HG02938 (cell line): ENCODE results near the gene SMIM33.
"Not testable (repeated sequence)": the region's sequence is repeated elsewhere in the genome, so short reads cannot be mapped to it uniquely, and the experiment has no call there.

Source experiments
- ATAC-seq: cut with Tn5 transposase; IDR thresholded peaks from one replicate; pipeline ENCODE4 v1.9.1; 2021; ENCODE audit warnings: mild to moderate bottlenecking, moderate library complexity; ENCODE audit not compliant: unreplicated experiment

SMIM33 gene

DNA sequence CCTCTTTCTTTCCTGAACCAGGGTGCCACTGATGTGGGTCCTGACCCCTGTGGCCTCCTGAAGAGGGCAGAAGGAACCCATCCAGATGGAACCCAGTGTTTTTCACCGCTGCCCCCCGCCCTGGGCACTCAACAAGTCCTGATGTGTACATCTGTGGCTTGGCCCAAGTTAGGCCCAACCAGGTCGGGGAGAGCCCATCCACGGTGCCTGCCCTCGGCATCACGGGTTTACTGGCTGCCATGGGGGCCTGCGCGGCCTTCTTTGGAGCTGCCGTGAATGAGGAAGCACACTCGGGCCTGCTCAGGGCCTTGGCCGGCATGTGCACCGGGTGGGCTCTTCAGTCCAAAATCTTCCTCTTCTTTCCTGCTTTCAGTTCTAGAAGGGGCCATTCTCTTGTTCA, 14.0 kb upstream of the SMIM33 start:
- no peak for ATAC-seq

DNA sequence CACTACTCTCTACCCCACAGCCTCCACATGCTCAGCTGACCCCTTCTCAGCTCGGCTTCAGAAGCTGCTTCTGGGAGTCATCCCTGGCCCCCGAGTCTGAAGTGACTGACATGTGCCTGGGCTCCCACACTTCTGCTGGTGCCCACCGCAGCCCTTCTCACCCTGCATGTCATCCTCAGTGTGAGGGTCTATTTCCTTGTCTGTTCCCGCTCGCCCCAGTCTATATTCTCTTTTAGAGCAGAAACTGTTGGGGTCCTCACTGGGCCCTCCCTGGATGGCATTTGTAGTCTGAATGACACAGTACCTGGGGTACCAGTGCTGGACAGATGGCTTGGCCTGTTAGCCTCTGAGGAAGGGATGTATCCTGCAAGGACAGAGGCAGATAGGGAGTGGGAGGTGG, 13.6 kb upstream of the SMIM33 start:
- no peak for ATAC-seq

DNA sequence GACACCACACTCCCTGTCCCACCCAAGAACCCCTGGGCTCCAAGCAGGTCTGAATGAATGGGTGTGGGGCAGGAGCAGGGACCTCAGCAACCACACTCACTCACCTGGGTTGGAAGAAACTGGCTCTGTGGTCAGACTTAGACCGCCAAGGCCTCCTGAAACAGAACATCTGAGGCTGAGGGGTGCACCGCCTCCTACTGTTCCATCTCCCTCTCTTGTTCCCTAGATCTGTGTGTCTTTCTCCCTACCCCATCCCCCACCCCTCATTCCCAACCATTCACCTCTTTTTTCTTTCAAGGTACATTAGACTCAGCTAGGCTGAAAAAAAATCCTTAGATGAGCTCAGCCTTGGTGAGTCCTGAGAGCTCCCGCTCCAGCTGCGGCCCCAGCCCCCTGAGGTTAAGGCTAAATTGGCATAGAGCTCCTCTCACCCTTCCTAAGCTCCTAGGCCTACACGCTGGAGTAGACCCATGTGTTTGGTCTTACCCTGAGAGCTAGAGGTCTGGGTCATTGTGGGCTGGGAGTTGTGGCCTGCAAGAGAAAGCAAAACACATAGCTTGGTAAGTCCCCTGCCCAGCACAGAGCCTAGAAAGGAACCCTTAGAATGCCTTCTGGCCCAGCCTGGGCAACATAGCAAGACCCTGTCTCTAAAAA, 13.0 kb upstream of the SMIM33 start:
- no peak for ATAC-seq

DNA sequence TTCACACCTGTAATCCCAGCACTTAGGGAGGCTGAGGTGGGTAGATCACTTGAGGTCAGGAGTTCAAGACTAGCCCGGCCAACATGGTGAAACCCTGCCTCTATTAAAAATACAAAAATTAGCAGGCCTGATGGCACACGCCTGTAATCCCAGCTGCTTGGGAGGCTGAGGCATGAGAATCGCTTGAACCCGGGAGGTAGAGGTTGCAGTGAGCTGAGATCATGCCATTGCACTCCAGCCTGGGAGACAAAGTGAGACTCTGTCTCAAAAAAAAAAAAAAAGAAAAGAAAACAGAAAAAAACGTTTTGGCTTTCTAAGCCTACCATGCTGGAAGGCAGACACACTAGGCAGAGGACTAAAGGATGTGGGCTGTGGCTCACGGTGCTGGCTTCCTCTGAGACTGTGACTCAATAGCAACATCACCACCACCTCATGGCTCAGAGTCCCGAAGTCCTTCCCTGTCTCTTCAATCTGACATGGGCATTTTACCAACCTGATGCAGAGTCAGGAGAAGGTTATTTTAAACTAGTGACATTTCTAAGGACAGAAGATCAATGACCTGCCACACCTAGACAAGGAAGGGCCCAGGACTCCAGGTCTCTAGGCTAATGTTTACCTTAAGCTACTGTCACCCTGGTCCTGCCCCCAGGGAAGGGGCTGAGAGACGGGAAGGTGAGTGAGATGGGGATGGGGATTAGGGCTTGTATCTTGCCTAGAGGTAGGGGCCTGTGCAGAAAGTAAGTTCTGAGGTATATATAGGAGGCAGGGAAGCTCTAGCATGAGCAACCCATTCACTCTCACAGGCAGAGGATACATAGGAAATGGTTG, 12.0 kb upstream of the SMIM33 start:
- peak; percentile 55 for ATAC-seq

DNA sequence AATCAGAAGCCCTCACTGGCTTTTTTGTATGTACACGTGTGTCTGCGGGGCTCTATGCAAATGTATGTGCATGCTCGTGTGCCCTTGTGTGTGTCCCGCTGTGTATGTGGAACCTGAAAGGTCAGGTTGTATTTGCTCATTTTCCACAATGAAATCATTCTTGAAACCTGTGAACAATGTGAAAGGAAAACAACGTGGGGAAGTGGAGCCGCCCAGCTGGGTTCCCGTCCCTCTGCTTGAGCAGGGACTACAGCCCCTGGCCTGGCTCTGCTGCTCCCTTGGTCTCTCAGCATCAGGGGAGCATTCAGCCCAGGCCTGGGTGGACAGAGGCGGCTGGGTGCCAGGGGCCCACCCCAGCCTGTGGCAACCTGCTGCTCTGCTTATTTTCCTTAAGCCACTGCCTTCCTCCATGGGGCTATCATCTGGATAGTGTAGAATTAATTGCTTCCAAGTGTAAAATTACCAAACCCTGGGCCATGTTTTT, 11.3 kb upstream of the SMIM33 start:
- no peak for ATAC-seq

DNA sequence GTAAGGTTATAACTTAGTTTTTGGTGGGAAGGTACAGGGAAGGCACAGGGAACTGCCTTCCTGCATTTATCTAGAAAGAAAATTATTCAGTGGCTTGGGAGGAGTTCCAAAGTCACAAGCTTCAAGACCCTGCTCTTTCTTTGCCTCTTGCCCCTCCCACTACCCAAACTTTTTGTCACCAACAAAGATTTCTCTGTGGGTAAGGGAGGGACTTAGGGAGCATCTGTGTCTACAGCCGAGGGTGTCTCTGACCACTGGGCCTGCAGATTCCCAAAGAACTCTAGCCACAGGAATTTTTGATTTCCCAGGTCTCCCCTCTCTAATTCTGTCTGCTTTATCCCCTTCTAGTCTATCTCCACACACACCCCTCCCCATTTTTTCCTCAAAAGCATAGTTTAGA, 10.3 kb upstream of the SMIM33 start:
- ATAC-seq = no peak

DNA sequence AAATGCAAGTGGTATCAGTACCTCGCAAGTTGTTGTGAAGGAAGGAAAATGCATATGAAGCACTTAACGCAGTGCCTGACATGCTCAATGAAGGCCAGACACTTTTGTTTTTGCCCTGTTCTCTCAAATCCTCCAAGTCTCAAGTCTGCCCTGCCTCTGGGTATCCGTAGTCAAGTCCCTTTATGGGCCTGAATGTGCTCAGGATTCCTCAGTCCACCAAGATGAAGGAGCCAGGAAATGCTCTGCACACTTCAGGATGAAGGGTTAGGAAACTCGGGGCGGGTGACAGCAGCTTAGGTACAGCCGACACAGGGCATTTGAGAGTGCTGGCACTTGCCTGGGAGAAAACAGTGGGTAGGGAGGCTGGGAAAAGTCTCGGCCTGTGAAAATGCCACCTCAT, 9.6 kb upstream of the SMIM33 start:
- no peak for ATAC-seq

DNA sequence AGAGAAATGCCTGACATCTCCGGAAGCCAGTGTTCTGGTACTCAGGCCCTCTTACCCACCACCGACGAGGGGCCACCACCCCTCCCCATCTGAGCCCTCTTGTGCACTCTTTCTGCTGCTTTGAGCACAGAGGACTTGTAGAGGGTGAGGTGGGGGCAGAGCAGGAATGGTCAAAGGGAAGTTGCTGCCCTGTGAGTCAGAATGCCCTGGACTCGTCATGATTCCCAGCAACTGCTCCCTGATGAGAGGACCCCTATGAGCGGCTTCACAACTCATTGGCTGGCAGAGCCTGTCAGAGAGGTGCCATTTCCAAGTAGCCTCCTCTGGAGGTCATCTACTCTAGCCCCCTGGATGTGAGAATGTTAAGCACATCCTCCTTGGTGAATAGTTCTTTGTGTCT, 9.1 kb upstream of the SMIM33 start:
- no peak for ATAC-seq

DNA sequence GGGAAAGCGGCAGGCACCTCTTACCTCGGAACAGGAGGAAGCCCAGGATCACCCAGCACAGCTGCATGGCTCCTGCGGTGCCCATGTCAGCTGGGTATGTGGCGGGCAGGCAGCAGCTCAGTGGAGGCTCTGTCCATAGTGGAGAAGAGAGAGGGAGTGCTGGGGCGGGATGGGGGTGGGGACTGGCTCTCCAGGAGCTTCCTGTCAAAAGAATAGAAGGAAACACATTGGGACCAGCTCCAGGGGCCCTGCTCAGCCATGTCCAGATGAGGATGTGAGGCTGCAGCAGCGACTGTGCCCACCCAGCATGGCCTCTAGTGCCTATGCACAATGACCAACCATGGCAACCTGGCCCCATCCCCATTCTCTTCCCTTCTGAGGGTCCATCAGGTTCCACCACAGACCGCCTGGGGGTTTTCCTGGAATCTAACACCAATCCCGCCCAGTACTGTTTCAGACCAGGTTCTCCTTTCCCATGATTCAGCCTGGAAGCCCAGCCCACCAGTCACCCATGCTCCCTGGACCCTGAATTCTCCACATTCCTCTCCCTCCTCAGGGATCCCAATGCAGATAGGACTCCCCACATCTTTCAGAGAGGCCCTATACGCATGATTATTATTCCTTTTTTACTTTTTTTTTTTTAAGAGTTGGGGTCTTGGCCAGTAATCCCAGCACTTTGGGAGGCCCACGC, 8.1 kb upstream of the SMIM33 start, which contains the start of gene ECSCR:
ECSCR (minus strand) TSS at position 158 of the 691 bp plus-strand sequence; CDS start at position 85, 73 bp downstream.
- no peak for ATAC-seq

DNA sequence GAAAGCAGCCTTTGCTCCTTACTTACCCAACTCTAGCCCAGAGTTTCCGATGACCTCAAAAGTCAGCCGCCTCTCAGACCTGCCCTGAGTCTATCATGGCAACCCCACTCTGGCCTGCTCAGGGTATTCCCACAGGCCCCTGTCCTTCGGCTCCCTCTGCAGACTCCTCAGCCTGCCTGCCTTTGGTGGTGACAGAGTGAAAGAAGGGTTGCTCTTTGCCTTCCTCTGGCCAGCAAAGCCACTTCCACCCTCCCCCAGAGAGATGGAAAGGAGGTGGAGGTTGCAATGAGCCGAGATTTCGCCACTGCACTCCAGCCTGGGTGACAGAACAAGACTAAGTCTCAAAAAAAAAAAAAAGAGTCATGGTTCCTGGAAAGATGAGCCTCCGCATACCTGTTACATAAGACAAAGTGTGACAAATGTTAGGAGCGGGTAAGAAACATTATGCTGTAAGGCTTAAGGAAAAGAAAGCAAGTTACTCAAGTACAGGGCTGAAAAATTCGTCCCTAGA, 2.3 kb upstream of the SMIM33 start:
- no peak for ATAC-seq

DNA sequence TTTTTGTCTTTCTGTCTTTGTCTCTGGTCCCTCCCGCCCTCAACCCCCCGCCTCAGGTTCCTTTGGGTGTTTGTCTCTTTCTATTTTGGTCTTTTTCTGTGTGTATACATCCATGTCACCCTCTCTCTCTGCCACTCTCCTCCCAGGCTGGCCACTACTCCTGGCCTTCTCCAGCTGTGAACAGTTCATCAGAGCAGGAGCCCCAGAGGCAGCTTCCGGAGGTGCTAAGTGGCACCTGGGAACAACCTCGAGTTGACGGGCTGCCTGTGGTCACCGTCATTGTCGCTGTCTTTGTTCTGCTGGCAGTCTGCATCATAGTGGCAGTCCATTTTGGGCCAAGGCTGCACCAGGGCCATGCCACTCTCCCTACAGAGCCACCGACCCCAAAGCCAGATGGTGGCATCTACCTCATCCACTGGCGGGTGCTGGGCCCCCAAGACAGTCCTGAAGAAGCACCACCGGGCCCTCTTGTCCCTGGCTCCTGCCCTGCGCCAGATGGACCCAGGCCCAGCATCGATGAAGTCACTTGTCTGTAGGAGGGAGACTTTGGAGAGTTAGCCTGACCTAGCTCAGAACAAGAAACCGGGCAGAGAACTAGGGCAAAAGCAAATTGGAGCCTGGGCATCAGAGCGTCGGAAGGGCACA, 1.7 kb downstream of the SMIM33 start:
- no peak for ATAC-seq

DNA sequence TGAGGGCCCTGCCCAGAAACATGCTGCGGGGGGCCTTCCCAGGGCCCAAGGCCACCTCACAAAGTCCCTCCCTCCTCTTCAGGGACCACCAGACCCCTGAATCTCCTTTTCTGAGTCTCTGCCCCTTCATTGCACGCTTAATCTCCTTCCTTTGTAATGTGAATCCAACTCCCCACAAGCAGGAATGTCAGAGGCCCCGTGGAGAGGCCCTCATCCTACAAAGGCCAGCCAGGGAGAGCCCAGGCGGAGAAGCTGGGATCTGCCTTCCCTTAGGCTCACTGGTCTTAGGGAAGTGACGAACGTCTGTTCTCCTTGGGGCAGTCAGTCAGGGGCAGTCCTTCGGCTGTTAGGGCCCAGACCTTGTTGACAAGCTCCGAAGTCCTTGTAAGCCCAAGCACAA, 2.3 kb downstream of the SMIM33 start:
- no peak for ATAC-seq

DNA sequence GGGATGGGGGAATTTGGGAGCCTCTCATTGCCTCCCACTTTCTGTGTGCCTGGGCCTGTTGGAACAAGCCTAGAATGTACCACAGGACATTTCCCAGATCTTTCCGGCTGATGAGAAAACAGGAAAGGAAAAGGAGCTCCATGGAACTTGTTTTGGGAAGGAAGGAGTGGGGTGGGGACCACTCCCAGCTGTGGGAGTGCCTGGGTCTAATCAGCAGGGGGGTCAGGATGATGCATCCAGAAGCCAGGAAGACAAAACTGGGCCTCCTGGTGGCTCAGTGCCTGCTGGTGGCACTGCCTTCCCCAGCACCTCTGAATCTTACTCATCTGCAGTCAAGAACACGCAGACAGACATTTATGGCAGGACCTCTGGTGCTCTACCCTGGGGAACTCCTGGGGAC, 2.8 kb downstream of the SMIM33 start:
- no peak for ATAC-seq

DNA sequence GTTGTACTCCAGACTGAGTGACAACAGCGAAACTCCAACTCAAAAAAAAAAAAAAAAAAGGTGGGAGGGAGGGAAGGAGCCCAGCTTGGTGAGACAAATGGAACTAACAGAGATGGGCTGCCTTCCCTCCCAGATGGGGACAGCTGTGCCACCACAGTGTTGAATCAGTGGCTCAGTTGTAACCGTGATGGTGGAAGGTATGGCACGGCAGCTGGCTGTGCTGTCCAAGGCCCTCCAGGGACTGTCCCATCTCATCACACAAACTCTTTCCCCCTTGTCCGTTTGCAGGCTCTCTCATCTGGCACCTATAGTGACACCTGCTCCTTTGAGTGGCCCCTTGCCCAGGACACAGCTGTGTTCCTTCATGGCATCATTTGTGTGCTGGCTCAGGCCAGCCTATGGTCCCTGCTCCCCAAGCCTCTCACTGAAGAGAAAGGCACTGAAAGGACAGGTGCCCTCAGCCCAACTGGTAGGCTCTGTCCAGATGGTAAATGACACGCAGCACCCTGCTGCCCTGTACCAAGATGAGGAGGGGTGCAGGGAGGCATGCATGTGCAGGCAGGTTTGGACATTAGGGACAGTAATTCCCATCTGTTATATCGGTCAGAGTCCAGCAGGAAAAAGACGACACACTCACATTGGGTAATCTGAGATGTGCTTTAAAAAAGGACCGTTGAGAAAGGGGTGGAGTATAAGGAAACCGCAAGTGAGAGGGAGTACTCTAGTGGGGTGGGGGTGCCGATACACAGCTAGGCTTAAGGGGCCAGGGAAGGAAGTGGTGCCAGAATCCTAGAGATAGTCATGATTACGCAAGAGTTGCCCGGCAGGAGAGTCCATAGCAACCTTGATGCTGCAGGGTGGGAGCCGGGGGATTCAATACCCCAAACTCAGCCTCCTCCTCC, 4.3 kb downstream of the SMIM33 start:
- no peak for ATAC-seq

DNA sequence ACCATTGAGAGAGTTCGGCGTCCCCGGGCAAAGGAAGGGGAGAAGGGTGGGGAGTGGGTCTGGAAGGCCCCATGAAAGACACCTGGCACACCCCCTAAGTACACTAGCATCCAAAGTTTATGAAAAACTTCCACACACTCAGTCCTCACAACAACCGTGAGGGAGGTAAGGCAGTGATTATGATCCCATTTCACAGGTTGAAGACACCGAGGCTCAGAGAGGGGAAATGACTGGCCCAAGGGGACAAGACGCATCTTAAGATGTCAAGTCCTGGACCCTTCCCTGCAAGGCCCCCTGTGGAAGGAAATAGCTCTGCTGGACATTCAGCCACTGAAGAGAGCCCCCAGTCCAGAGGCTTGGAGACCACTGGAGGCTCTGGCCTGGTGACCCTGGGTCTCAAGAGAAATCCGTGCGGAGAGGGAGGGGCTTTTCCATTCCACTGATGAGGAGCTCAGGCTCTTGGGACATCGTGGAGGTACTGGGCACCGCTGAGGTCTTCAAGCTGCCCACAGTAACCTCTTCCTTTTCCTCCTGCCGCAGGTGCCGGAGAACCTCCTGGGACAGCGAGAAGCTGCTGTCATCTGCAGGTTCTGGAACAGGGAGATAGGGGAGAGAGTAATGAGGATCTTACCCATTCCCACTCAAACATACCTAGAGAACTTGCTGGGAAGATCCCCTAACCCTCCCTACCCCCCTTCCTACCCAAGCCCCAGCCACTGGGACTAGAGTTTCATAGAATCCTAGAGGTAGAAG, 5.2 kb downstream of the SMIM33 start:
- no peak for ATAC-seq

DNA sequence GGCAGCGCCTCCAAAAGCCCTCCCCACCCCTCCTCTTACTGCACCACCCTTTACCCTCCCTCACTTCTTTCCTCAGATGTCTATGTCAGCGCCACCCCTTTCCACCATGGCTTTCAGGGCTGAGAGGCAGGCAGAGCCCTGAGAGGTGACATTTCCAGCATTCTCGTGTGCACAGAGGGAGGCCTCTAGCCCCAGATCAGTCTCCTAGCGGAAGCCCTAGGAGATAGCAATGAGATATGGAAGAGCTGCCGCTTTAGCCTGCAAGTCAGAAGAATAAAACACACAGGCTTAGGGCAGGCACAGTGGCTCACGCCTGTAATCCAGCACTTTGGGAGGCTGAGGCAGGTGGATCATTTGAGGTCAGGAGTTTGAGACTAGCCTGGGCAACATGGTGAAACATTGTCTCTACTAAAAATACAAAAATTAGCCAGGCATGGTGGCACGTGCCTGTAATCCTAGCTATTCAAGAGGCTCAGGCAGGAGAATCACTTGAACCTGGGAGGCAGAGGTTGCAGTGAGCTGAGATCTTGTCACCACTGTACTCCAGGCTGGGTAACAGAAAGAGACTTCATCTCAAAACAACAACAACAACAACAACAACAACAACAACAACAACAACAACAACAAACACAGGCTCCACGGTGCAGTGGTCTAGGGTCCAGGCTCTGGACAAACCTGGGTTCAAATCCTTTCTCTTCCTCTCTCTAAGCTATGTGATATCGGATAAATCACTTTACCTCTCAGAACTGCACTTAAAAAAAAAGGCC, 8.0 kb downstream of the SMIM33 start:
- not testable (repeated sequence) for ATAC-seq

DNA sequence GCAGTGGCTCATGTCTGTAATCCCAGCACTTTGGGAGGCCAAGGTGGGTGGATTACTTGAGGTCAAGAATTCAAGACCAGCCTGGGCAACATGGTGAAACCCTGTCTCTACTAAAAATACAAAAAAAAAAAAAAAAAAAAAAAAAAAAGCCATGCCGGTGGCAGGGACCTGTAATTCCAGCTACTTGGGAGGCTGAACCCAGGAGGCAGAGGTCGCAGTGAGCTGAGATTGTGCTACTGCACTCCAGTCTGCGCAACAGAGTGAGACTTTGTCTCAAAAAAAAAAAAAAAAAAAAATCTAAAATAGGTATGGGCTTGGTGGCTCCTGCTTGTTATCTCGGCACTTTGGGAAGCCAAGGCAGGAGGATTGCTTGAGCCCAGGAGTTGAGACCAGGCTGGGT, 8.9 kb downstream of the SMIM33 start:
- ATAC-seq = not testable (repeated sequence)

DNA sequence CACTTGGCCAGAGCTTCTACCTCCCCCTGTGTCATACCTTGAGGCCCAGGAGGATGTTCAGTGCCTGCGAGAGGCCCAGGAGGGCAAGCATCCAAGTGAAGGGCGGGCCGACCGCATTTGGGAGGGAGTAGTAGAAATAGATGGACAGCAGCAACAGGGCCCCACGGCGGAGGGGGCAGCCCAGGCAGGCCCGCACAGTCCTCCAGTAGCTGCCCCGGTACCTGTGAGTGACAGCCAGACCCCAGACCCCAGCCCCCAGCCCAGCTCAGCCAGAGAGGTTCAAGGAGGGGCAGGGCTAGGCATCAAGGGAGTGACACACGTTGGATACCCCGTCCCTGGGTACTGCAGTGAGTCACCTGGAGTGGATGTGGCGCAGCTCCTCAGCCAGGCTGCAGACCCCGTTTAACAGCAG, 10.3 kb downstream of the SMIM33 start:
- ATAC-seq = no peak
